Measurements from ENCODE around the gene CCDC78.

DNA sequence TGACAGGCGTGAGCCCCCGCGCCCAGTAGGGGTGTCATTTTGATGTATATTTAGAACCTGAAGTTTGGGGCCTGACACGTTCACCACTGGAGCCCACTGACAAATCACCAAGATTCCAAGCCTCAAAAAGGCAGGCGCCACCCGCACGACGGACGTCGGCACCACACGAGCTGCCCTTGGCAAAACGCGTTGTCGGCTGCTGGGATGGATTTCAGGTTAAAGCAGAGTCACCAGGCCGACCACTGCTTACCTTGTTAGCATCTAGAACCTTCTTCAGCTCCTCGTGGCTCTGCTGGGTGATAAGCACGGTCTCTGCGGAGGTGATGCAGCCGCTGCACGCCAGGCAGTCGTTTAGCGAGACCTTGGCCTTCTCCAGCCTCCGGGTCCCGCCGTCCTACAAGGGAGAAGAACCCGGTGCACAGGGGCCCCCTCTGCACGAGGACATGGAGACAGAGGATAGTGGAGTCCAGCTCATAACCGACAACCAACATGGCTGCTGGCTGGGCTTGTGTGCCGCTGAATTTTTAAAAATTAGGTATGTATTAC is 10.8 kb upstream of the CCDC78 start:
- TF ChIP-seq, protein P1, sequence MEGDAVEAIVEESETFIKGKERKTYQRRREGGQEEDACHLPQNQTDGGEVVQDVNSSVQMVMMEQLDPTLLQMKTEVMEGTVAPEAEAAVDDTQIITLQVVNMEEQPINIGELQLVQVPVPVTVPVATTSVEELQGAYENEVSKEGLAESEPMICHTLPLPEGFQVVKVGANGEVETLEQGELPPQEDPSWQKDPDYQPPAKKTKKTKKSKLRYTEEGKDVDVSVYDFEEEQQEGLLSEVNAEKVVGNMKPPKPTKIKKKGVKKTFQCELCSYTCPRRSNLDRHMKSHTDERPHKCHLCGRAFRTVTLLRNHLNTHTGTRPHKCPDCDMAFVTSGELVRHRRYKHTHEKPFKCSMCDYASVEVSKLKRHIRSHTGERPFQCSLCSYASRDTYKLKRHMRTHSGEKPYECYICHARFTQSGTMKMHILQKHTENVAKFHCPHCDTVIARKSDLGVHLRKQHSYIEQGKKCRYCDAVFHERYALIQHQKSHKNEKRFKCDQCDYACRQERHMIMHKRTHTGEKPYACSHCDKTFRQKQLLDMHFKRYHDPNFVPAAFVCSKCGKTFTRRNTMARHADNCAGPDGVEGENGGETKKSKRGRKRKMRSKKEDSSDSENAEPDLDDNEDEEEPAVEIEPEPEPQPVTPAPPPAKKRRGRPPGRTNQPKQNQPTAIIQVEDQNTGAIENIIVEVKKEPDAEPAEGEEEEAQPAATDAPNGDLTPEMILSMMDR (IDR thresholded peaks at IDR 0.05) = no peak
- TF ChIP-seq POLR2AphosphoS5 (IDR thresholded peaks at IDR 0.05) (no peak), POLR2A (IDR thresholded peaks at IDR 0.05) (no peak)

Measured in transverse colon (tissue), 4 donors.